ENCODE results near the gene CLIC3.

DNA sequence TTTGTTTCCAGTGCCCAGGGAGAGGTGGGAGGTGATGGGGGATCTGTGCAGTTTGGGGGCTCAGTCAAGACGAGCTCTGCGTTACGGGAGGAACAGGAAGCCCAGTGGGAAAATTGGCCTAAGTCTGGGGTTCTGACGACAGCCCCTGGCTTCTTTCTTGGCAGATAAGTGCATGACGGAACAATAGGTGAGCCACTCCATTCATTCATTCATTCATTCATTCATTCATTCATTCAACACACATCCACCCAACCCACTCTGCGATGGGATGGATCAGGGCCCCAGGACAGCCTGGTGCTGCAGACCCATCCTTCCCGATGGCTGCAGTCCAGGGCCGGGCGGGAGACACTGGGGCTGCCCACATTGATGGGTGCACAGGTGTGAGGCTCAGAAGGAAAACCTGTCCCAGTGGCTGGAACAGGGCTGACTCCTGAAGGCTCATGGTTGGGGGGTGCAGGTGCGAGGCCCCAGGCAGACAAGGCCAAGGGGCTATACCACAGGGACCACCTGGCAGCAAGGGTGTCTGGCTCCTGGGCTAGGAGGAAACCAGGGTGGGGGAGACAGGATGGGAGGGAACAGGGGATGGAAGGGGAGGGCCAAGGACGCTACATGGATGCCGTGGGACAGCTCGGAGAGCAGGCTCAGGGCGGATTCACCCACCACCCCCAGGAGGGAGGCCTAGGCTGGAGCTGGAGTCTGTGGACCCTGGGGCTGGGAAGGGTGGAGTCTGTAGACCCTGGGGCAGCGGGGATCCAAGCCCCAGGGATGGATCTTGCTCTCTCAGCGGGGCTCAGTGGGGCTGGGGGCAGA is 15.5 kb downstream of the CLIC3 start:
- TF ChIP-seq ZNF70 (CRISPR knock-in tag; IDR thresholded peaks at IDR 0.05) (no peak), PPARA (CRISPR knock-in tag; IDR thresholded peaks at IDR 0.05; ENCODE audit: borderline replicate concordance) (no peak), ZFP30 (CRISPR knock-in tag; IDR thresholded peaks at IDR 0.05) (no peak), ZC3H10 (CRISPR knock-in tag; IDR thresholded peaks at IDR 0.05) (no peak), GLIS3 (CRISPR knock-in tag; IDR thresholded peaks at IDR 0.05) (no peak), ESRRG (CRISPR knock-in tag; IDR thresholded peaks at IDR 0.05) (no peak)
- TF ChIP-seq, protein P1, sequence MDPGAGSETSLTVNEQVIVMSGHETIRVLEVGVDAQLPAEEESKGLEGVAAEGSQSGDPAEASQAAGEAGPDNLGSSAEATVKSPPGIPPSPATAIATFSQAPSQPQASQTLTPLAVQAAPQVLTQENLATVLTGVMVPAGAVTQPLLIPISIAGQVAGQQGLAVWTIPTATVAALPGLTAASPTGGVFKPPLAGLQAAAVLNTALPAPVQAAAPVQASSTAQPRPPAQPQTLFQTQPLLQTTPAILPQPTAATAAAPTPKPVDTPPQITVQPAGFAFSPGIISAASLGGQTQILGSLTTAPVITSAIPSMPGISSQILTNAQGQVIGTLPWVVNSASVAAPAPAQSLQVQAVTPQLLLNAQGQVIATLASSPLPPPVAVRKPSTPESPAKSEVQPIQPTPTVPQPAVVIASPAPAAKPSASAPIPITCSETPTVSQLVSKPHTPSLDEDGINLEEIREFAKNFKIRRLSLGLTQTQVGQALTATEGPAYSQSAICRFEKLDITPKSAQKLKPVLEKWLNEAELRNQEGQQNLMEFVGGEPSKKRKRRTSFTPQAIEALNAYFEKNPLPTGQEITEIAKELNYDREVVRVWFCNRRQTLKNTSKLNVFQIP (CRISPR knock-in tag; IDR thresholded peaks at IDR 0.05; ENCODE audit: borderline replicate concordance, low read depth): no peak
- TF ChIP-seq, protein P2, sequence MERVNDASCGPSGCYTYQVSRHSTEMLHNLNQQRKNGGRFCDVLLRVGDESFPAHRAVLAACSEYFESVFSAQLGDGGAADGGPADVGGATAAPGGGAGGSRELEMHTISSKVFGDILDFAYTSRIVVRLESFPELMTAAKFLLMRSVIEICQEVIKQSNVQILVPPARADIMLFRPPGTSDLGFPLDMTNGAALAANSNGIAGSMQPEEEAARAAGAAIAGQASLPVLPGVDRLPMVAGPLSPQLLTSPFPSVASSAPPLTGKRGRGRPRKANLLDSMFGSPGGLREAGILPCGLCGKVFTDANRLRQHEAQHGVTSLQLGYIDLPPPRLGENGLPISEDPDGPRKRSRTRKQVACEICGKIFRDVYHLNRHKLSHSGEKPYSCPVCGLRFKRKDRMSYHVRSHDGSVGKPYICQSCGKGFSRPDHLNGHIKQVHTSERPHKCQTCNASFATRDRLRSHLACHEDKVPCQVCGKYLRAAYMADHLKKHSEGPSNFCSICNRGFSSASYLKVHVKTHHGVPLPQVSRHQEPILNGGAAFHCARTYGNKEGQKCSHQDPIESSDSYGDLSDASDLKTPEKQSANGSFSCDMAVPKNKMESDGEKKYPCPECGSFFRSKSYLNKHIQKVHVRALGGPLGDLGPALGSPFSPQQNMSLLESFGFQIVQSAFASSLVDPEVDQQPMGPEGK (CRISPR knock-in tag; IDR thresholded peaks at IDR 0.05; ENCODE audit: borderline replicate concordance): no peak
- TF ChIP-seq, protein P3, sequence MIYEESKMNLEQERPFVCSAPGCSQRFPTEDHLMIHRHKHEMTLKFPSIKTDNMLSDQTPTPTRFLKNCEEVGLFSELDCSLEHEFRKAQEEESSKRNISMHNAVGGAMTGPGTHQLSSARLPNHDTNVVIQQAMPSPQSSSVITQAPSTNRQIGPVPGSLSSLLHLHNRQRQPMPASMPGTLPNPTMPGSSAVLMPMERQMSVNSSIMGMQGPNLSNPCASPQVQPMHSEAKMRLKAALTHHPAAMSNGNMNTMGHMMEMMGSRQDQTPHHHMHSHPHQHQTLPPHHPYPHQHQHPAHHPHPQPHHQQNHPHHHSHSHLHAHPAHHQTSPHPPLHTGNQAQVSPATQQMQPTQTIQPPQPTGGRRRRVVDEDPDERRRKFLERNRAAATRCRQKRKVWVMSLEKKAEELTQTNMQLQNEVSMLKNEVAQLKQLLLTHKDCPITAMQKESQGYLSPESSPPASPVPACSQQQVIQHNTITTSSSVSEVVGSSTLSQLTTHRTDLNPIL (CRISPR knock-in tag; IDR thresholded peaks at IDR 0.05; ENCODE audit: low read depth): no peak
